Uterus (tissue), 2 donors: ENCODE measurements around the gene MAMDC4.
"Not testable (repeated sequence)": the region's sequence is repeated elsewhere in the genome, so short reads cannot be mapped to it uniquely, and the experiment has no call there.

ENCODE experiments used
- CTCF ChIP-seq, 4 experiments: fragments of 200-600 bp in 2 of 4; fragments of 450-650 bp in 2 of 4; sonication (generic) in 2 of 4; IDR thresholded peaks; one replicate each; pipeline ENCODE4 v1.5.1; 2016 to 2019; ENCODE audit warnings: antibody characterized with exemption in 4 of 4, mild to moderate bottlenecking in 2 of 4, moderate library complexity in 1 of 4
- POLR2A ChIP-seq, 2 donors: fragments of 450-650 bp; IDR thresholded peaks; one replicate each; pipeline ENCODE4 v1.6.1; 2016; ENCODE audit warnings: antibody characterized with exemption in 2 of 2, mild to moderate bottlenecking in 1 of 2, moderate library complexity in 1 of 2

- not testable (repeated sequence) for TF ChIP-seq POLR2A, CTCF (IDR thresholded peaks at IDR 0.05)
Measured at GRCh38 chr9:136866898-136867421, 14.8 kb downstream of the MAMDC4 start.
